ENCODE results near the gene C1orf74.
A peak's percentile ranks its signal among the peaks of the same experiment; 100 is the strongest.

C1orf74 gene

DNA sequence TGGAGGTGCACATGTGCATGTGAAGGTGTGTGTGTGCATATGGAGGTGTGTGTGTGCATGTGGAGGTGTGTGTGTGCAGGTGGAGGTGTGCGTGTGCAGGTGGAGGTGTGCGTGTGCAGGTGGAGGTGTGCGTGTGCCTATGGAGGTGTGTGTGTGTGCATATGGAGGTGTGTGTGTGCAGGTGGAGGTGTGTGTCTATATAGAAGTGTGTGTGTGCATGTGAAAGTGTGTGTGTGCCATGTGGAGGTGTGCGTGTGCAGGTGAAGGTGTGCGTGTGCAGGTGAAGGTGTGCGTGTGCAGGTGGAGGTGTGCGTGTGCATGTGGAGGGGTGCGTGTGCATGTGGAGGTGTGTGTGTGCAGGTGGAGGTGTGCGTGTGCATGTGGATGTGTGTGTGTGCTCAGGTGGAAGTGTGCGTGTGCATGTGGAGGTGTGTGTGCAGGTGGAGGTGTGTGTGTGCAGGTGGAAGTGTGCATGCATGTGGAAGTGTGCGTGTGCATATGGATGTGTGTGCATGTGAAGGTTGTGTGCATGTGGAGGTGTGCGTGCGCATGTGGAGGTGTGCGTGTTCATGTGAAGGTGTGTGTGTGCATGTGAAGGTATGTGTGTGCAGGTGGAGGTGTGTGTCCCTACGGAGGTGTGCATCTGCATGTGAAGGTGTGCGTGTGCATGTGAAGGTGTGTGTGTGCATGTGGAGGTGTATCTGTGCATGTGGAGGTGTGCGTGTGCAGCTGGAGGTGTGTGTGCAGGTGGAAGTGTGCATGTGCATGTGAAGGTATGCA is 13.5 kb downstream of the C1orf74 start:
- DNase-seq (ENCODE audit: low read depth in 2 of 2), result no peak

GRCh38 chr1:209769971-209770370 is 14.4 kb downstream of the C1orf74 start:
- DNase-seq (ENCODE audit: low read depth in 2 of 2), result no peak

- peak; percentile 50 to 74 for DNase-seq (ENCODE audit: low read depth in 2 of 2)
Observed at GRCh38 chr1:209769171-209769904, 15.0 kb downstream of the C1orf74 start.

DNA sequence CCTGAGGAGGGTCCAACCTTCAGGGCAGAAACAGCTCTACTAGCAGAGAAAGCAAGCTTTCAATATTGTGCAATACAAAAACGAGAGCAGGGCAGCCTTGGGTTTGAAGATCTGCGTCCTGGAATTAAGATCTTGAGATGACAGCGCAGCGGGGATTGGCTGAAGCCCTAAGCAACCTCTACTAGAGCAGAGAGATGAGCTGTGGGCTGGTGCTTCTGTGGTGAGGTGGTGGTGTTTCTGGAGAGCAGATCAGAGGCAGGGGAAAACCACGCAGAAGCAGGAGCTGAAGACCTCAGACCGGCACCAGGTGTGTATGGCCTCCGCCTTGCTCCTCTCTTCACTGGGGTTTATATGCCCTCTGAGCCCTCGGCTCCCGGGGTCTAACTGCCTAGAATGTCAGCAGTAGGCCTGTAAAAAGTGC is 16.0 kb downstream of the C1orf74 start:
- DNase-seq (ENCODE audit: low read depth in 2 of 2), result peak; percentile 59 to 83

DNA sequence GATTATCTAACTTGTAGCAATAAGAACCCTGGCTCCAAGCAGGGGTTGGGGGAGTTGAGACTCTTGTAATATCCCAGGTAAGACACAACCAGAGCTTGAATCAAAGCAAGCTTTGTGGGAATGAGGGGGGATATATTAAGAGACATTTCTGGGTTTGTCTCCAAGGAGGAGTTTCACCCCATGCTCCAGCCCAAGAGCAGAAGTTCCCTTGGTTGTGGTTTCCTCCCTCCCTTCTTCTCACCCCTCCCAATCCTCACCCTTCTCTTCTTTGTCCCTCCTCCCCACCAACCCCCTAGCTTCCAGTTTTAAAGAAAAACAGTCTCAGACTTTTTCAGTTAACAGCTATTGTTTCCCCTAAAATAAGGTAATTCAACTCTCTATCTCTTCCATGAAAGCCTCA is 16.7 kb downstream of the C1orf74 start:
- DNase-seq (ENCODE audit: low read depth in 2 of 2), result no peak

DNA sequence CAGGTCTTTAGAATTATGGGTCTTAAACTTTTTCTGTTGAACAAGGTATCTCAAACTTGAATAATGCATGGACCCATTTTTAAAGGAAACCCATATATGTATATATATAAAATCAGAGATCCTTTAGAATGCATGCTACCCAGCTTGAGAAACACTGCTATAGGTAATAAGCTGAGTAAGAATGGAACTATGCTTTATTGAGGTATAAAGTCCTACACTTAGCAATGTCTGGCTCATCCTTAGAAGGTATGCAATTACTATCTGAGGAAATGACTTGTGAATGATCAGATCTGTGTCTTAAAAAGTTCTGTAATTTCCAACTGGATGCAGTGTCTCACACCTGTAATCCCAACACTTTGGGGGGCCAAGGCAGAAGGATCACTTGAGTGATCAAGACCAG is 17.3 kb downstream of the C1orf74 start:
- no peak for DNase-seq (ENCODE audit: low read depth in 2 of 2)

- DNase-seq (ENCODE audit: low read depth in 2 of 2), result no peak
Observed at GRCh38 chr1:209766051-209766450, 18.3 kb downstream of the C1orf74 start.

GRCh38 chr1:209761011-209761635 is 23.2 kb downstream of the C1orf74 start:
- no peak for DNase-seq (ENCODE audit: low read depth in 2 of 2)

DNA sequence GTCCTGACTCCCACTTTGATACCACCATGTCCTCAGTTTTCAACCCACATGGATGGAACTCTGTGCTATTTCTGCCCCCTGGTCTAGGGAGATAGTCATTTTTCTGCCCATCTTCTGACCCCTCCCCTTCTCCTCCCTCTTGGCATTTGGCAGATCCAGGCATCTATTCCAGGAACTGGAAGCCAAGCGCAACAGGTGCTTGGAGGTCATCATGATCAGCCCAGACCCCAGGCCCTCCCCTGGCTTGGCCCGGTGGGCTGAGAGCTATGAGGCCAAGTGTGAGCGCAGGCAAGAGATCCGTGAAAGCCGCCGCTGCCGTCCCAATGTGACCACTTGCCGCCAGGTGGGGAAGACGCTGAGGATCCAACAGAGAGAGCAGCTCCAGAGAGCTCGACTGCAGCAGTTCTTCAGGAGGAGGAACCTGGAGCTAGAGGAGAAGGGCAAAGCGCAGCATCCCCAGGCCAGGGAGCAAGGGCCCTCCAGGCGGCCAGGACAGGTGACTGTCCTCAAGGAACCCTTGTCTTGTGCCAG is 24.5 kb downstream of the C1orf74 start:
- no peak for DNase-seq (ENCODE audit: low read depth in 2 of 2)

DNA sequence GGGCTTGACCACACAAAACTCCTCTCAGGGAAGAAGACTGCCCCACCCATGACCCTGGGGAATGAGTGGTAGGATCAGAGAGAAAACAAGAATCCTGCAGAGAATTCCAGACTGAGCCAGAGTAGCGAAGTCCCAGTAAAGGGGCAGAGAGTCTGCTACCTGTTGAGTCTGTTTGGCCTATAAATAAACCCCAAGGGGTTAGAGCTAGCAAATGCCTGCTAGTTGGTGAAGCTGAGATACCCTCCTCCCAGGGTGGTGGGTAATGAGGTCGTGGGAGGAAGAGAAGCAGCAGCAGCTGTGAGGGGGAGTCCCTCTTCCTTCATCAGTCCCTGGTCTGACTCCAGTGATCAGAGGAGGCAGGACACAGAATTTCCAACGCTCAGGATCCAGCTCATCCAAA is 26.0 kb downstream of the C1orf74 start:
- no peak for DNase-seq (ENCODE audit: low read depth in 2 of 2)

DNA sequence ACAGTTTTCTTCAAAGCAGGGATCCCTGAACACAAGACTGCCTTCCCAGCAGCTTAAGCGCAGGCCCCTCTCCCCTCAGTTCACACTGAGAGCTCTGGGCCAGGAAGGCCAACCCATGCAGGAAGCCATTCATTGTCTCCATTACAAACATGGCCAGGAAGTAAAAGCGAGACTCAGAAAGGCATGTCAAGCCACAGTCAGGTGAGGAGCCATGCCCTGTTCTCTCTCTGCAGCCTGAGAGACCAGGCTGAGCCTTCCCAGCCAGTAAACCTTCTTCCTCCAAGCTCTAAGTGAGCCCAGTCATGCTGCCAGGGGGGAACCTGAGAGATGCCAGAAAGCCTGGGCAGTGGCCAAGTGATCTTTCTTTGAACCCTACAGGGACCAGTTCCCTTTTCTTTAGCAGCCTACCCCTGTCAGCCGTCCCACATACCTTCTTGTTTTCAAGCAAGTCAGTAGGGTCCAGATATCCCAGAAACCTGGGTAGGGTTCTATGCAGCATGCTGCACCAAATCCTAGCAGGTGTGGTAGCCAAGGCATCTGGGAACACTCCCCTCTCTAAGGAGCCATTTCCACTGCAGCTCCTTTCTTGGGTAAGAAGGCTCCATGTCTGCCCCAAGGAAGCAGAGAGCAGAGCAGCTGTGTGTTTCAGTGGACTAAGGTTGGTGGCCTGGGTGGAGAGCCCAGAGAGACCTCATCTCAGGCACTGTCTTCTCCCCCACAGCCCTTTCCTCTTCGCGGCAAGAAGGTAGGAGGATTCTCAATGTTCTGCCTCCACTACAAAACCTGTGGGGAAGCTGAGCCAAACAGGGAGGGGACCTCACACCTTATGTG is 27.5 kb downstream of the C1orf74 start:
- no peak for DNase-seq (ENCODE audit: low read depth in 2 of 2)

GRCh38 chr1:209755926-209756614 is 28.3 kb downstream of the C1orf74 start, which contains the start of gene TRAF3IP3:
Gene TRAF3IP3, plus strand, starts transcription at chr1:209756053. Its CDS starts 3,987 bp downstream, at chr1:209760040.
- peak; percentile 58 to 73 for DNase-seq (ENCODE audit: low read depth in 2 of 2)

DNA sequence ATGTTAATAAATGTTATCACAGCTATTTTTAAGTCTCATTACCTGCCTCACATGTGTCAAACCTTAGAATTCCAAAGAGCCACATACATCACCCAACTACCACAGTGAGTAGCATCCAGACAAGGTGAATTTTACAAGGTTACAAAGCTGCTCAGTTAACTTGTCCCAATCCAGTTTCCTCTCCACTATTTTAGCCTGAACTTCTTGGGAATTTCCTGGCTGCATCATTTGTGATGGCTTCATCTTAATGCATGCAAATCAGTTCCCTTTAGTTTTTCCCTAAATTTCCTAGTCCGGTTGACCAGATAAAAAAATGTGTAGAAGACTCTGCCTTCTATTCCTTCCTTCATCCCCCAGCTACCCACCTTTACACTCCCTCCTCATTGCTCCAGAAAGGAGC is 29.1 kb downstream of the C1orf74 start:
- DNase-seq (ENCODE audit: low read depth in 2 of 2), result no peak

GRCh38 chr1:209752890-209753289 is 31.5 kb downstream of the C1orf74 start:
- no peak for DNase-seq (ENCODE audit: low read depth in 2 of 2)

GRCh38 chr1:209751627-209752231 is 32.6 kb downstream of the C1orf74 start:
- no peak for DNase-seq (ENCODE audit: low read depth in 2 of 2)

GRCh38 chr1:209749670-209750323 is 34.6 kb downstream of the C1orf74 start:
- DNase-seq (ENCODE audit: low read depth in 2 of 2), result no peak

DNA sequence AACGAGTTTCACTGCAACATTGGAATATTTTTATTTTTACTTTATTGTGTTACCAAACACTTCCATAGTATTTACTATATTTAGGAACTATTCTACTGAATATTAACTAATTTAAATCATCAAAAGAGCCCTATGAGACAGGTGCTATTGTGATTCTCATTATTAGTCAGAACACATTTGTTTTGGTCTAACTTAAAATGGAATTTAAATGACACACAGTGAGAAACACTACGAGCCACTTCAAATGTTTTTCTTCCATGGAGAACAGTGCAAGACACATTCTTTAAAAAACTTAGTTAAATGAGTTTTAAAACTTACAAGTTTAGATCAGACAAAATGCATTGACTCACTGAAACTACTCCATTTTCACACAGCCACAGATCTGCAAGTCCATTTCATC is 35.2 kb downstream of the C1orf74 start:
- DNase-seq (ENCODE audit: low read depth in 2 of 2), result no peak

- no peak for DNase-seq (ENCODE audit: low read depth in 2 of 2)
Observed at GRCh38 chr1:209748620-209749019, 35.7 kb downstream of the C1orf74 start.

GRCh38 chr1:209747580-209748262 is 36.6 kb downstream of the C1orf74 start:
- peak; percentile 87 to 89 for DNase-seq (ENCODE audit: low read depth in 2 of 2)
